ENCODE data around the gene ABCA13. TPM values are rescaled to one million over a fixed set of nuclear protein-coding genes. Genes with fewer than 3 reads are reported as not detected.

The ABCA13 gene
- total RNA-seq, 2 donors from 2014 or later = not detected

- ATAC-seq (replicated peaks in 1 of 2) = no peak
- DNase-seq = no peak
- peaks cover 10% of the 10 kb centered on the region for H3K4me1 Mint-ChIP-seq (ENCODE audit: low read depth)
- no peaks in the 10 kb centered on the region for H3K36me3 Mint-ChIP-seq (ENCODE audit: insufficient read depth in 2 of 2)
- H3K4me3 Mint-ChIP-seq = no peak overlapping the region
- no peak overlapping the region for H3K27ac Mint-ChIP-seq
- H3K9me3 Mint-ChIP-seq = peaks cover 3% of the 10 kb centered on the region in 2 donors
- H3K27me3 Mint-ChIP-seq (ENCODE audit: low read depth) = peaks cover 7% of the 10 kb centered on the region
Observed at GRCh38 chr7:48388911-48389310, 217.7 kb downstream of the ABCA13 start.

DNA sequence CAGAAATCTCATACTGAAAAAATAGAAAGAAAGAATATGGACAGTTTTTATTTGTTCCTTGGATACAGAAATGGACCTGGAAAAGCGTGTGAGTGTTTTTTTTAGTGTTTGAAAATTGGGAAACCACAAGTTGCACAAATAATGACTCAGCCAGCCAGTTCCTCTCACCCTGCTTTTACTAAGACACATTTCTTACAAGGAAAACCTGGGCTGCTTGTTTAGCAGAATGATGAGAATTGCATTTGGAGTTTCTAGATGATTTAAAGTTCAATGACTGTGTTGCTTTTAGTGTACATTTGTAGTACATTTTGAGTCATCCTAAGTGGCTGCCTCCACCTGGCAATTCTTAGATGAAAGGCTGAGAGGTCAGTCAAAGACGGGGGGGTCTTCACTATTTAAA lies 218.7 kb downstream of the ABCA13 start:
- Mint-ChIP-seq H3K36me3 (ENCODE audit: insufficient read depth in 2 of 2) (no peaks in the 10 kb centered on the region), H3K9me3 (peaks cover 3 to 4% of the 10 kb centered on the region in 2 donors), H3K4me3 (no peak overlapping the region), H3K27me3 (ENCODE audit: low read depth) (peaks cover 7% of the 10 kb centered on the region), H3K4me1 (ENCODE audit: low read depth) (peaks cover 10% of the 10 kb centered on the region), H3K27ac (no peak overlapping the region)
- DNase-seq (no peak), ATAC-seq (replicated peaks in 1 of 2) (peak in 1 of 2 donors; percentile 38)

DNA sequence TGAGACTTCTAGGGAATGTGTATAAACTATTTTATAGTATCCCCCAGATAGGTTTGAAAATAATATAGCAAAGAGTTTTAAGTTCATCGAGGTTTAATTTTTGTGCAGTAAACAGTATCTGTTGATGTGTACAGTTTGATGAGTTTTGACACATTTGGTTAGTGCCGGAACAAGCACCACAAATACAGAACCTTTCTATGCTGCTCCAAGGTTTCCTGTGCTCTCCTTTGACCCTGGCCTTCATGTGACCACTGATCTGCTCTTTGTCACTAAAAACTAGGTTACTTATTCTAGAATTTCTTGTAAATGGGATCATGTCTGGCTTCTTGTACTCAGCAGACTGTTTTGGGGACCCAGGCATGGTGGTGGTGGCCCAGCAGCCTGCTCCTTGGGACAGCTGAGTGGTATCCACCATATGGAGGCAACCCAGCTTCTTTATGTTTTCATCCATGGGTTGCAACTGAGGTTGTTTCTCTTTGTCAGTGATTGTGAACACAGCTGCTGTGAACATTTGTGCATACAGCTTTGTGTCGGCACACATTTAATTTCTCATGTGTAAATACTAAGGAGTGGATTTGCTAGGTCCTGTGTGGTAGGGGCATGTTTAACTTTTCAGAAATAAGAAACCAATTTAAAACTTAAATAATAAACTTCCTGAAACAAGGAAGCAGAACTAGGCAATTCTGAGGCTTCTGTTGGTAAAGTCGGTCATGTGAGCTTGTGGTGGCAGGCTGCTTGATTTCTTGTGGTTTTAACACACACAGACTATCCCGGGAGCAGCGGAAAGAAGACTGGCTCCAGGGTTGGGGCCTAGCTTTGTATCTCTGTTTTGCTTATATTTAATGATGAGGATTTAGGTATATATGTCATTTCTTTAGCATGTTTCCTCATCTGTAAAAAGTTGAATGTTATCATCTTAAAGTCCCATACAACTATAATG lies 219.4 kb downstream of the ABCA13 start:
- Mint-ChIP-seq H3K27me3 (ENCODE audit: low read depth) (peaks cover 7% of the 10 kb centered on the region), H3K27ac (no peak overlapping the region), H3K36me3 (ENCODE audit: insufficient read depth in 2 of 2) (no peaks in the 10 kb centered on the region), H3K9me3 (peaks cover 3 to 4% of the 10 kb centered on the region in 2 donors), H3K4me3 (no peak overlapping the region), H3K4me1 (ENCODE audit: low read depth) (peaks cover 10% of the 10 kb centered on the region)
- DNase-seq = no peak
- no peak for ATAC-seq (replicated peaks in 1 of 2)

DNA sequence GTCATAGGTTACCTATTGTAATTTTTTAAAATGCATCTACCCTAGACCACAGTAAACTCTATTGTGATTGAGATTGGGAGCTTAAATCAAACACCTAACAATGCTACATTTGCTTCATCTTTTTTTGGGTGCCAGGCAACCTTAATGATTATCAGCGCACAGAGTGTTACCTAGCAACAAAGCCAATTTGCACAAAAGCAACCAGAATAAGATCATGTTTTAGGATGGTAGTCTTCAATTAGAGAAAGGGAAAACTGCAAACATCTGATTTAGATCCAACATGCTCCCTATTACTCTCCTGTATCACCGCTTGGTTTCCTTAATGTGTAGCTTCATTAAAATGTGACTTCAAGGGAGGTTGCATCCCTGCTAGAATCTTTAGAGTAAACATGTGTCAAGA lies 226.9 kb downstream of the ABCA13 start:
- no peak for DNase-seq
- Mint-ChIP-seq H3K36me3 (ENCODE audit: insufficient read depth in 2 of 2) (no peaks in the 10 kb centered on the region), H3K9me3 (peaks cover 0 to 1% of the 10 kb centered on the region in 2 donors), H3K4me1 (ENCODE audit: low read depth) (no peaks in the 10 kb centered on the region), H3K27me3 (ENCODE audit: low read depth) (no peaks in the 10 kb centered on the region), H3K27ac (no peak overlapping the region), H3K4me3 (no peak overlapping the region)
- no peak for ATAC-seq (replicated peaks in 1 of 2)

DNA sequence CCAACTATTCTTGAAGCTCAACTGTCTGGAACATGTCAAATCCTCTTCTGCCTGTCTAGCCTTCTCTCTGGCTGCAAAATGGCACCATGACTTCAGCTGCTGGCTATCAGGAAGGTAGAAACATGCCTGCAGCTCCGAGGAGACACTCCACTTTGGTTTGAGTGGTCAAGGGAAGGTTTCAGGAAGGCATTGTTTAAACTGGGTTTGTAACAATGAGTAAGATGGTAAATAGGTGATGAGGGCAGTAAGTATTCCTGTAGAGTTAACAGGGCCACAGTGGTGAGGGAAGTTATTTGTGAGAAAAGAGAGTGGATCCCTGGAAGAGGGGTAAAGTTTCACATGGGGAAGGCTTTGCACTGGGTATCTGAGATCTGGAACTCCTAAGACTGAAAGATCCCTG lies 231.5 kb downstream of the ABCA13 start:
- no peak overlapping the region for H3K4me3 Mint-ChIP-seq
- no peak for ATAC-seq (replicated peaks in 1 of 2)
- no peak for DNase-seq
- H3K36me3 Mint-ChIP-seq (ENCODE audit: insufficient read depth in 2 of 2) = no peaks in the 10 kb centered on the region
- no peaks in the 10 kb centered on the region for H3K27me3 Mint-ChIP-seq (ENCODE audit: low read depth)
- H3K4me1 Mint-ChIP-seq (ENCODE audit: low read depth) = no peaks in the 10 kb centered on the region
- no peaks in the 10 kb centered on the region for H3K9me3 Mint-ChIP-seq
- no peak overlapping the region for H3K27ac Mint-ChIP-seq

DNA sequence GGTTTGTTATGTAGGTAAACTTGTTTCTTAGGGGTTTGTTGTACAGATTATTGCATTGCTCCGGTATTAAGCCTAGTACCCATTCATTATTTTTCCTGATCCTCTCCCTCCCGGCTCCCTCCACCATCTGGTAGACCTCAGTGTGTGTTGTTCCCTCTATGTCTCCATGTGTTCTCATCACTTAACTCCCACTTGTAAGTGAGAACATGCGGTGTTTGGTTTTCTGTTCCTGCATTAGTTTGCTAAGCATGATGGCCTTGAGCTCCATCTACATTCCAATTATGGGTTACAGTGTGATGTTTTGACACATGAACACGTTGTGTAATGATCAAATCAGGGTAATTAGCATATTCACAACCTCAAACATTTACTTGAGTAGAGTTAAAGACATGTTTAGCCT lies 237.5 kb downstream of the ABCA13 start:
- Mint-ChIP-seq H3K27me3 (ENCODE audit: low read depth) (no peaks in the 10 kb centered on the region), H3K4me1 (ENCODE audit: low read depth) (peaks cover 7% of the 10 kb centered on the region), H3K27ac (no peak overlapping the region), H3K36me3 (ENCODE audit: insufficient read depth in 2 of 2) (peaks cover 0 to 2% of the 10 kb centered on the region in 2 donors), H3K9me3 (peaks cover 0 to 1% of the 10 kb centered on the region in 2 donors), H3K4me3 (no peak overlapping the region)
- no peak for DNase-seq
- ATAC-seq (replicated peaks in 1 of 2) = no peak

DNA sequence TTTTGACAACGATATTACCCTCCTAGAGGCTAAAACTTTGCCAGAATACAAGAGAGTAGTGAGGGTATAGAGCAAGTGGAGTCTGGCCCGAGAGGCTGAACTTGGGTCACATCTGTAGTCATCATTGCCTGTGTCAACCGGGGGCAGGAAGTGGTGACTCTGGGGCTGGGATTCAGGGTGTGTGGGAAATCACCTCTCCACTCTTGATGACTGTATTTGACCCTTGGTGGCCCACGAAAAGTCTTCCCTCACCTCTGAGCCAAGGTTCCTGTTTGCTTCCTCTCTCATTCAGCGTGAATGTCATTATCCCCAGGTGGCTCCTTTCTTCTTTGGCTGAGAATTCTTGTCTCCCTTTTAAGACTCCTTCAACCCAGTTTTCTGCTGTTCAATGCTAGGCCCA lies 240.4 kb downstream of the ABCA13 start:
- Mint-ChIP-seq H3K27ac (no peak overlapping the region), H3K36me3 (ENCODE audit: insufficient read depth in 2 of 2) (peaks cover 0 to 2% of the 10 kb centered on the region in 2 donors), H3K4me3 (no peak overlapping the region), H3K27me3 (ENCODE audit: low read depth) (no peaks in the 10 kb centered on the region), H3K9me3 (peaks cover 0 to 1% of the 10 kb centered on the region in 2 donors), H3K4me1 (ENCODE audit: low read depth) (peaks cover 7% of the 10 kb centered on the region)
- peak; percentile 16 to 28 for DNase-seq
- peak; percentile 71 to 86 for ATAC-seq (replicated peaks in 1 of 2)

- DNase-seq (no peak), ATAC-seq (replicated peaks in 1 of 2) (no peak)
- Mint-ChIP-seq H3K27ac (no peak overlapping the region), H3K4me3 (no peak overlapping the region), H3K4me1 (ENCODE audit: low read depth) (peaks cover 7% of the 10 kb centered on the region), H3K27me3 (ENCODE audit: low read depth) (no peaks in the 10 kb centered on the region), H3K36me3 (ENCODE audit: insufficient read depth in 2 of 2) (peaks cover 0 to 2% of the 10 kb centered on the region in 2 donors), H3K9me3 (peaks cover 0 to 1% of the 10 kb centered on the region in 2 donors)
Observed at GRCh38 chr7:48414011-48414732, 242.9 kb downstream of the ABCA13 start.

GRCh38 chr7:48416327-48416908 lies 245.2 kb downstream of the ABCA13 start:
- H3K27me3 Mint-ChIP-seq (ENCODE audit: low read depth) = peaks cover 2% of the 10 kb centered on the region
- no peaks in the 10 kb centered on the region for H3K9me3 Mint-ChIP-seq
- no peak for DNase-seq
- H3K36me3 Mint-ChIP-seq (ENCODE audit: insufficient read depth in 2 of 2) = no peaks in the 10 kb centered on the region
- peaks cover 7% of the 10 kb centered on the region for H3K4me1 Mint-ChIP-seq (ENCODE audit: low read depth)
- ATAC-seq (replicated peaks in 1 of 2) = no peak
- H3K27ac Mint-ChIP-seq = no peak overlapping the region
- no peak overlapping the region for H3K4me3 Mint-ChIP-seq

DNA sequence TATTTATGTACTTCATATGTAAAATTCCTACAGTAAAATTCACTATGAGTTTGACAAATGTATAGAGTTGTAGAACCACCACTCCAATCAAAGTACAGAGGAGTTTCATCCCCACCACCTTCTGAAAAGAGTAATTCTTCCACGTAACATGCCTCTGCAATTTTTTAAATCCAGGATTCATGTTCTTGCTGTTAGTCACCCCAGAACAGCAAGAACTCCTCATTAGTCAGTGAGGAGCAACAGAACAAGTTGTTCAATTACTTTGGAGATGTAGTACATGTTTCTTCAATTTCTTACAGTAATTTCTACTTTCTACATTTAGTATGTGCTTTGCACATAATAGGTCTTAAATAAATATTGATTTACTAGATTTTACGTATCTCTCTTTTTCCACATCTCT lies 248.1 kb downstream of the ABCA13 start:
- H3K4me3 Mint-ChIP-seq = no peak overlapping the region
- no peaks in the 10 kb centered on the region for H3K4me1 Mint-ChIP-seq (ENCODE audit: low read depth)
- no peak overlapping the region for H3K27ac Mint-ChIP-seq

DNA sequence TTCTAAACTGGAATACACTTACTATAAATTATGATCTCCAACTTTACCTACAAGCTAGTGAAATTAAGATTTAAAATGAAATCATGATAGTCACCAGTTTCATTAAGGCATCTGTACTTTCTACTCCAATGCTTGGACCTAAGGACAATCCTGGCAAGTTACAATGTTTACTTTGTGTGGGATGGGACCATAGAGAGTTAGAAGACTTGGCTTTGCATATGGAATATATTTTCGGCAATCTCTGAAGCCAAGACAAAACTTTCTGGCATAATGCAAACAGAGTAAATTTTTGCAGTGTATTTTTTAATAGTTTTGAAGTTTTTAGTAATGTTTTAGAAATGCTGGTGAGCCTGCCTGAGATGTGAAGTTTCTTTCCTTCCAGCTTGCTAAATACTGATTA lies 248.9 kb downstream of the ABCA13 start:
- H3K36me3 Mint-ChIP-seq (ENCODE audit: insufficient read depth in 2 of 2) = no peaks in the 10 kb centered on the region
- H3K27ac Mint-ChIP-seq = no peak overlapping the region
- ATAC-seq (replicated peaks in 1 of 2) (no peak), DNase-seq (no peak)
- no peaks in the 10 kb centered on the region for H3K4me1 Mint-ChIP-seq (ENCODE audit: low read depth)
- H3K27me3 Mint-ChIP-seq (ENCODE audit: low read depth) = peaks cover 11% of the 10 kb centered on the region
- H3K9me3 Mint-ChIP-seq = no peaks in the 10 kb centered on the region
- H3K4me3 Mint-ChIP-seq = no peak overlapping the region

More for the DNA sequence above, 248.1 kb downstream of the ABCA13 start:
- Mint-ChIP-seq H3K27me3 (ENCODE audit: low read depth) (peaks cover 11% of the 10 kb centered on the region), H3K36me3 (ENCODE audit: insufficient read depth in 2 of 2) (no peaks in the 10 kb centered on the region), H3K9me3 (no peaks in the 10 kb centered on the region)
- no peak for ATAC-seq (replicated peaks in 1 of 2)
- DNase-seq = no peak

- H3K27ac Mint-ChIP-seq = no peak overlapping the region
- ATAC-seq (replicated peaks in 1 of 2) (no peak), DNase-seq (no peak)
- peaks cover 11% of the 10 kb centered on the region for H3K27me3 Mint-ChIP-seq (ENCODE audit: low read depth)
- H3K4me3 Mint-ChIP-seq = no peak overlapping the region
- no peaks in the 10 kb centered on the region for H3K9me3 Mint-ChIP-seq
- H3K36me3 Mint-ChIP-seq (ENCODE audit: insufficient read depth in 2 of 2) = no peaks in the 10 kb centered on the region
- H3K4me1 Mint-ChIP-seq (ENCODE audit: low read depth) = no peaks in the 10 kb centered on the region
Observed at GRCh38 chr7:48421357-48421756, 250.1 kb downstream of the ABCA13 start.

DNA sequence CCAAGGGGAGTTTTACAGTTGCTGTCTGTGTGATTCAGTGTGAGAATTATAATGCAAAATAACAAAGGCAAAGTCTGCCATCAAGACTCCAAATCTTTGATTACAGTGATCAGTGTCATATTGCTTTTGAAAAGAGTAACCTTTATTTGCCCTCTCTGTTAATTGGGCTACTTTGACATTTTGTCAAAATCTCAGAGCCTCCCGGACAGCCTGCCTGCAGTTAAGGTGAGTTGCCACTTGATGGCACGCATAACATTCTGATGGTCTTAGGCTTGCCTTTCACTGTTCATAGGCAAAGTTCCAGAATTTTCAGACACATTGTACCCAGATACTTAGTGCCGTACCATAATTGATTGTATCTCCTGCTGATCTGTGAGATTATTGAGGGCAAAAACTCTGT lies 253.5 kb downstream of the ABCA13 start:
- no peak for DNase-seq
- Mint-ChIP-seq H3K9me3 (no peaks in the 10 kb centered on the region), H3K27ac (no peak overlapping the region), H3K4me1 (ENCODE audit: low read depth) (no peaks in the 10 kb centered on the region), H3K36me3 (ENCODE audit: insufficient read depth in 2 of 2) (no peaks in the 10 kb centered on the region), H3K27me3 (ENCODE audit: low read depth) (peaks cover 11% of the 10 kb centered on the region), H3K4me3 (no peak overlapping the region)
- no peak for ATAC-seq (replicated peaks in 1 of 2)
